ENCODE measurements around the gene ARL6IP1.

The ARL6IP1 gene

GRCh38 chr16:18801145-18801972 is at the start of gene ARL6IP1:
Gene ARL6IP1, minus strand, starts transcription at chr16:18801549. Its CDS starts 83 bp downstream, at chr16:18801466.
- Histone ChIP-seq H3K36me3 (ENCODE audit: low read length) (peaks cover 16% of the 10 kb centered on the region), H3K27ac (ENCODE audit: low read depth, low read length) (peak within 1 kb of the TSS; percentile 86), H3K79me2 (ENCODE audit: insufficient read depth, low read length) (peaks cover 48% of the 10 kb centered on the region), H3K9me3 (ENCODE audit: insufficient read depth, low read length) (no peaks in the 10 kb centered on the region), H3K9ac (ENCODE audit: low read length) (peak within 1 kb of the TSS; percentile 85), H2AFZ (ENCODE audit: low read depth, low read length, severe bottlenecking) (peak within 1 kb of the TSS; percentile 81), H3F3A (ENCODE audit: insufficient read depth) (peaks cover 50% of the 10 kb centered on the region), H4K20me1 (ENCODE audit: low read depth, low read length) (no peaks in the 10 kb centered on the region; the same call in 1 of the 2 replicates), H3K27me3 (ENCODE audit: low read length) (no peaks in the 10 kb centered on the region), H3K4me2 (ENCODE audit: low read depth, low read length, poor library complexity, severe bottlenecking) (peak within 1 kb of the TSS; percentile 87), H3K9me2 (replicated peaks; ENCODE audit: insufficient read depth, low read length) (no peaks in the 10 kb centered on the region), H3K4me3 (ENCODE audit: insufficient read depth, low read length, poor library complexity, severe bottlenecking) (peak within 1 kb of the TSS; percentile 77)
- TF ChIP-seq, protein P1, sequence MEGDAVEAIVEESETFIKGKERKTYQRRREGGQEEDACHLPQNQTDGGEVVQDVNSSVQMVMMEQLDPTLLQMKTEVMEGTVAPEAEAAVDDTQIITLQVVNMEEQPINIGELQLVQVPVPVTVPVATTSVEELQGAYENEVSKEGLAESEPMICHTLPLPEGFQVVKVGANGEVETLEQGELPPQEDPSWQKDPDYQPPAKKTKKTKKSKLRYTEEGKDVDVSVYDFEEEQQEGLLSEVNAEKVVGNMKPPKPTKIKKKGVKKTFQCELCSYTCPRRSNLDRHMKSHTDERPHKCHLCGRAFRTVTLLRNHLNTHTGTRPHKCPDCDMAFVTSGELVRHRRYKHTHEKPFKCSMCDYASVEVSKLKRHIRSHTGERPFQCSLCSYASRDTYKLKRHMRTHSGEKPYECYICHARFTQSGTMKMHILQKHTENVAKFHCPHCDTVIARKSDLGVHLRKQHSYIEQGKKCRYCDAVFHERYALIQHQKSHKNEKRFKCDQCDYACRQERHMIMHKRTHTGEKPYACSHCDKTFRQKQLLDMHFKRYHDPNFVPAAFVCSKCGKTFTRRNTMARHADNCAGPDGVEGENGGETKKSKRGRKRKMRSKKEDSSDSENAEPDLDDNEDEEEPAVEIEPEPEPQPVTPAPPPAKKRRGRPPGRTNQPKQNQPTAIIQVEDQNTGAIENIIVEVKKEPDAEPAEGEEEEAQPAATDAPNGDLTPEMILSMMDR (IDR thresholded peaks at IDR 0.05; ENCODE audit: insufficient read depth, low read length, poor library complexity, severe bottlenecking): peak; percentile 67
- no peak for TF ChIP-seq EZH2phosphoT487 (conservative IDR thresholded peaks at IDR 0.05; ENCODE audit: low read length)

- Histone ChIP-seq H2AFZ (ENCODE audit: low read depth, low read length, severe bottlenecking) (no peak overlapping the region), H3K4me2 (ENCODE audit: low read depth, low read length, poor library complexity, severe bottlenecking) (no peak overlapping the region), H4K20me1 (ENCODE audit: low read depth, low read length) (no peaks in the 10 kb centered on the region), H3K36me3 (ENCODE audit: low read length) (peaks cover 46% of the 10 kb centered on the region; the same call in 1 of the 2 replicates), H3K9ac (ENCODE audit: low read length) (no peak overlapping the region), H3F3A (ENCODE audit: insufficient read depth) (no peaks in the 10 kb centered on the region), H3K79me2 (ENCODE audit: insufficient read depth, low read length) (no peaks in the 10 kb centered on the region), H3K27me3 (ENCODE audit: low read length) (no peaks in the 10 kb centered on the region), H3K9me3 (ENCODE audit: insufficient read depth, low read length) (no peaks in the 10 kb centered on the region), H3K27ac (ENCODE audit: low read depth, low read length) (no peak overlapping the region), H3K4me3 (ENCODE audit: insufficient read depth, low read length, poor library complexity, severe bottlenecking) (no peak overlapping the region), H3K9me2 (replicated peaks; ENCODE audit: insufficient read depth, low read length) (no peaks in the 10 kb centered on the region)
- no peak for TF ChIP-seq EZH2phosphoT487 (conservative IDR thresholded peaks at IDR 0.05; ENCODE audit: low read length)
- TF ChIP-seq, protein P1 (IDR thresholded peaks at IDR 0.05; ENCODE audit: insufficient read depth, low read length, poor library complexity, severe bottlenecking): no peak
Measured at GRCh38 chr16:18846416-18846815, 45.1 kb upstream of the ARL6IP1 start.

GRCh38 chr16:18842565-18842964 is 41.2 kb upstream of the ARL6IP1 start:
- Histone ChIP-seq H3K9ac (ENCODE audit: low read length) (no peak overlapping the region), H3K4me3 (ENCODE audit: insufficient read depth, low read length, poor library complexity, severe bottlenecking) (no peak overlapping the region), H3K4me2 (ENCODE audit: low read depth, low read length, poor library complexity, severe bottlenecking) (no peak overlapping the region), H3K36me3 (ENCODE audit: low read length) (peaks cover 57% of the 10 kb centered on the region), H3K27me3 (ENCODE audit: low read length) (no peaks in the 10 kb centered on the region), H3K9me2 (replicated peaks; ENCODE audit: insufficient read depth, low read length) (no peaks in the 10 kb centered on the region), H3K79me2 (ENCODE audit: insufficient read depth, low read length) (no peaks in the 10 kb centered on the region), H4K20me1 (ENCODE audit: low read depth, low read length) (no peaks in the 10 kb centered on the region), H3F3A (ENCODE audit: insufficient read depth) (no peaks in the 10 kb centered on the region), H2AFZ (ENCODE audit: low read depth, low read length, severe bottlenecking) (no peak overlapping the region), H3K9me3 (ENCODE audit: insufficient read depth, low read length) (no peaks in the 10 kb centered on the region), H3K27ac (ENCODE audit: low read depth, low read length) (no peak overlapping the region)
- TF ChIP-seq EZH2phosphoT487 (conservative IDR thresholded peaks at IDR 0.05; ENCODE audit: low read length): no peak
- TF ChIP-seq, protein P1 (IDR thresholded peaks at IDR 0.05; ENCODE audit: insufficient read depth, low read length, poor library complexity, severe bottlenecking): no peak

All from SU-DHL-6 (cell line).